SK-N-MC (cell line): ENCODE data around the gene C12orf76.

Source experiments
- EZH2 ChIP-seq: fragments of 200-600 bp; sonication (generic); IDR thresholded peaks from one replicate; pipeline ENCODE4 v1.6.1; 2017; ENCODE audit warnings: antibody characterized with exemption
- FOXP2 ChIP-seq: optimal IDR thresholded peaks from 2 replicates; pipeline ENCODE3; 2011; ENCODE audit warnings: mild to moderate bottlenecking, moderate library complexity; ENCODE audit not compliant: insufficient read depth; ENCODE audit errors: extremely low read length, control extremely low read depth
- POLR2AphosphoS5 ChIP-seq: IDR thresholded peaks from 2 replicates; pipeline ENCODE4 v1.6.1; 2012; ENCODE audit warnings: mild to moderate bottlenecking, low read depth, low read length, borderline replicate concordance

DNA sequence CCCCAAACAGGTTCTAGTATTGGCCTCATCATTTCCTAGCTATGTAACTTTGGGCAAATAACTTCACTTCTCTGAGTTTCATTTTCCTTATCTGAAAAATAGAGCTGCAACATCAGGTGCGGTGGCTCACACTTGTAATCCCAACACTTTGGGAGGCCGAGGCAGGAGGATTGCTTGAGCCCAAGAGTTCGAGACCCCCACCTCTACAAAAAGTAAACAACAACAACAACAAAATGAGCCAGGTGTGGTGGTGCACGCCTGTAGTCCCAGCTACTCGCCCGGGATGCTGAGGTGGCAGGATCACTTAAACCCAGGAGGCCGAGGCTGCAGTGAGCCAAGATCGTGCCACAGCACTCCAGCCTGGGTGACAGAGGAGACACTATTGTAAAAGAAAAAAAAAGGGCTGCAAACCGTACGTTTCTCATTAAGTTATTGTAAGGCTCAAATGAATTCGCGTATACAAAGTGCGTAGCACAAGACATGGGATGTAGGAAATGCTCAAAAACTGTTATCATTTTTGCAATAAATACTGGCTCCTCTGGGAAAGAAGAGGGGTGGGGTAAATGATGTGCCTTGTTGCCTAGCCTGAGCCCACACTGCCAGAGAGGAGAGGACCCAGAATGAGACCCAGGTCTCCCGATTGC is 903 bp downstream of the C12orf76 start:
- TF ChIP-seq EZH2, result no peak
- TF ChIP-seq POLR2AphosphoS5, result no peak
- no peak for TF ChIP-seq FOXP2
